SU-DHL-6 (cell line): ENCODE measurements around the gene C1QTNF5.

Experiments used
- EZH2phosphoT487 ChIP-seq: fragments of 200-600 bp; sonication (generic), shearing (Covaris generic); conservative IDR thresholded peaks from 2 replicates; pipeline ENCODE4 v1.6.1; 2018; ENCODE audit warnings: mild to moderate bottlenecking, antibody characterized with exemption, low read length, moderate library complexity, mixed read lengths
- TF ChIP-seq, protein P1 (sequence below): fragments of 200-600 bp; sonication (generic); IDR thresholded peaks from one replicate; pipeline ENCODE4 v1.5.1; 2017; ENCODE audit warnings: antibody characterized with exemption, mild to moderate bottlenecking, low read length, moderate library complexity; ENCODE audit not compliant: insufficient read depth, poor library complexity, severe bottlenecking

DNA sequence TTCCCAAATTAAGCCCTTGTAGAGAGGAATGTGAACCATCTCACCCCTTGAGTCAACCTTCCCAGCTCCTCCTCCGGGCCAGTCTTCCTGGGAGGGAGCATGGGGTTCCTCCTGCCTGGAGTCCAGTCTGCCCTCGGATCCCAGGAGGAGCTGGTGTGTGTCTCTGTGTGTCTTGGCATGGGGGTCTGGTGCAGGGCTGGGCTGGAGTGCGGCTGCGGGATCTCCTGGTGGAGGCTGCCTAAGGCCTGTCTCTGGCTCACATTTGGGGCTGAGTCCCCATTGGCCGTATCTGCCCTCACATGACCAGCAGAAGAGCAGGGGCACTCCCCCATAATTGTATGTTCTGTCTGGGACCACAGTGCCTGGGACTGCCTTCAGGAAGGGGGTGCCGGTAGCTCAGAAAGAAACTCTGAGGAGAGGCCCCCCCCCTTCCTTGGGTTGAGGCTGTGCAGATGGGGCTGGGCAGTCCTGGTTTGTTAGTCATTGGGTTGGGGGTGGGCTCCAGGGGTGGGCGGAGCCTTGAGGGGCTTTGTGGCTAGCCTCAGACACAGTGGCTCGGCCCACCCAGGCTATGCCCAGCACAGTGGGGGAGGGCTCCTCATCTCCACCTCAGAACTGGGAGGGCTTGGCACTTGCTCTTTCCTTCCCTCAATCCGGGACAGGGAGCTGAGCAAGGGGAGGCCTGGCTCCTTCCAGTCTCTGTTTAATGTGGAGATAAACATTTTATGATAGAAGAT is 2.9 kb downstream of the C1QTNF5 start:
- TF ChIP-seq, protein P1, sequence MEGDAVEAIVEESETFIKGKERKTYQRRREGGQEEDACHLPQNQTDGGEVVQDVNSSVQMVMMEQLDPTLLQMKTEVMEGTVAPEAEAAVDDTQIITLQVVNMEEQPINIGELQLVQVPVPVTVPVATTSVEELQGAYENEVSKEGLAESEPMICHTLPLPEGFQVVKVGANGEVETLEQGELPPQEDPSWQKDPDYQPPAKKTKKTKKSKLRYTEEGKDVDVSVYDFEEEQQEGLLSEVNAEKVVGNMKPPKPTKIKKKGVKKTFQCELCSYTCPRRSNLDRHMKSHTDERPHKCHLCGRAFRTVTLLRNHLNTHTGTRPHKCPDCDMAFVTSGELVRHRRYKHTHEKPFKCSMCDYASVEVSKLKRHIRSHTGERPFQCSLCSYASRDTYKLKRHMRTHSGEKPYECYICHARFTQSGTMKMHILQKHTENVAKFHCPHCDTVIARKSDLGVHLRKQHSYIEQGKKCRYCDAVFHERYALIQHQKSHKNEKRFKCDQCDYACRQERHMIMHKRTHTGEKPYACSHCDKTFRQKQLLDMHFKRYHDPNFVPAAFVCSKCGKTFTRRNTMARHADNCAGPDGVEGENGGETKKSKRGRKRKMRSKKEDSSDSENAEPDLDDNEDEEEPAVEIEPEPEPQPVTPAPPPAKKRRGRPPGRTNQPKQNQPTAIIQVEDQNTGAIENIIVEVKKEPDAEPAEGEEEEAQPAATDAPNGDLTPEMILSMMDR: no peak
- no peak for TF ChIP-seq EZH2phosphoT487
